OCI-LY1 (cell line): Measurements from ENCODE around the gene PTPN14.

Experiments used
- H2AFZ ChIP-seq: fragments of 200-600 bp; sonication (generic), shearing (Covaris generic); 2 replicates; pipeline ENCODE4 v1.6.0; 2014; ENCODE audit warnings: antibody characterized with exemption, mild to moderate bottlenecking, low read length
- H3F3A ChIP-seq: fragments of 200-600 bp; sonication (generic), shearing (Covaris generic); 2 replicates; pipeline ENCODE4 v1.6.0; 2014; ENCODE audit warnings: mild to moderate bottlenecking, antibody characterized with exemption, low read length, moderate library complexity; ENCODE audit not compliant: insufficient read depth
- H3K27ac ChIP-seq: fragments of 200-600 bp; sonication (generic); 2 replicates; pipeline ENCODE4 v1.5.1; 2014; ENCODE audit warnings: low read length, mixed run types, mild to moderate bottlenecking, low read depth; ENCODE audit not compliant: poor library complexity, severe bottlenecking
- H3K27me3 ChIP-seq: fragments of 200-600 bp; sonication (generic); 2 replicates; pipeline ENCODE4 v1.6.0; 2014; ENCODE audit warnings: antibody characterized with exemption, mild to moderate bottlenecking, low read length, moderate library complexity; ENCODE audit not compliant: insufficient read depth
- H3K36me3 ChIP-seq: fragments of 200-600 bp; sonication (generic); 2 replicates; pipeline ENCODE4 v1.6.1; 2014; ENCODE audit warnings: mild to moderate bottlenecking, antibody characterized with exemption, low read length, moderate library complexity, mixed read lengths; ENCODE audit not compliant: insufficient read depth
- H3K4me1 ChIP-seq: fragments of 200-600 bp; sonication (generic); 2 replicates; pipeline ENCODE4 v1.5.1; 2014; ENCODE audit warnings: mild to moderate bottlenecking, low read length, moderate library complexity; ENCODE audit not compliant: insufficient read depth, severe bottlenecking
- H3K4me2 ChIP-seq: fragments of 200-600 bp; sonication (generic), shearing (Covaris generic); 2 replicates; pipeline ENCODE4 v1.6.1; 2014; ENCODE audit warnings: low read length
- H3K4me3 ChIP-seq: fragments of 200-600 bp; sonication (generic); 2 replicates; pipeline ENCODE4 v1.5.1; 2014; ENCODE audit warnings: low read length, low read depth, mild to moderate bottlenecking, mixed read lengths; ENCODE audit not compliant: poor library complexity, severe bottlenecking
- H3K79me2 ChIP-seq: fragments of 200-600 bp; shearing (Covaris generic); 2 replicates; pipeline ENCODE4 v1.6.1; 2016; ENCODE audit warnings: mixed run types, low read length, mixed read lengths; ENCODE audit not compliant: insufficient read depth
- H3K9ac ChIP-seq: fragments of 200-600 bp; sonication (generic), shearing (Covaris generic); 2 replicates; pipeline ENCODE4 v1.6.1; 2014; ENCODE audit warnings: mild to moderate bottlenecking, low read length, mixed read lengths
- H3K9me2 ChIP-seq: fragments of 200-600 bp; sonication (generic), shearing (Covaris generic); 2 replicates; pipeline ENCODE4 v1.6.1; 2014; ENCODE audit warnings: low read depth, mild to moderate bottlenecking, low read length, mixed read lengths
- H3K9me3 ChIP-seq: fragments of 200-600 bp; shearing (Covaris generic); 2 replicates; pipeline ENCODE4 v1.6.1; 2014; ENCODE audit warnings: low read length, mixed read lengths
- H4K20me1 ChIP-seq: fragments of 200-600 bp; sonication (generic), shearing (Covaris generic); 2 replicates; pipeline ENCODE4 v1.6.0; 2016; ENCODE audit warnings: mild to moderate bottlenecking, low read length; ENCODE audit not compliant: insufficient read depth
- CTCF ChIP-seq: fragments of 200-600 bp; sonication (generic), shearing (Covaris generic); IDR thresholded peaks from 2 replicates; pipeline ENCODE4 v1.5.1; 2017; ENCODE audit warnings: mild to moderate bottlenecking, antibody characterized with exemption, low read length, moderate library complexity, mixed read lengths
- EZH2 ChIP-seq: fragments of 200-600 bp; sonication (generic), shearing (Covaris generic); IDR thresholded peaks from 2 replicates; pipeline ENCODE4 v1.8.0; 2017; ENCODE audit warnings: borderline replicate concordance, mixed run types, mild to moderate bottlenecking, antibody characterized with exemption, low read length, moderate library complexity, mixed read lengths

The PTPN14 gene

GRCh38 chr1:214514032-214514818, 37.2 kb downstream of the PTPN14 start:
- Histone ChIP-seq H4K20me1 (no peaks in the 10 kb centered on the region), H3K4me1 (no peaks in the 10 kb centered on the region), H3K9ac (no peak overlapping the region), H3K36me3 (no peaks in the 10 kb centered on the region), H3K9me3 (no peaks in the 10 kb centered on the region), H3K9me2 (no peaks in the 10 kb centered on the region), H3K27ac (no peak overlapping the region), H3K4me3 (no peak overlapping the region), H3K4me2 (no peak overlapping the region), H3K27me3 (no peaks in the 10 kb centered on the region), H3K79me2 (no peaks in the 10 kb centered on the region), H2AFZ (no peak overlapping the region), H3F3A (no peaks in the 10 kb centered on the region)
- no peak for TF ChIP-seq EZH2
- TF ChIP-seq CTCF = no peak

- Histone ChIP-seq H3K4me1 (no peaks in the 10 kb centered on the region), H3K79me2 (no peaks in the 10 kb centered on the region), H3K9me3 (no peaks in the 10 kb centered on the region)
These were observed 38.0 kb downstream of the PTPN14 start for GRCh38 chr1:214513394-214513793.

GRCh38 chr1:214511639-214511998, 39.8 kb downstream of the PTPN14 start:
- Histone ChIP-seq H3F3A (no peaks in the 10 kb centered on the region), H3K4me1 (no peaks in the 10 kb centered on the region), H3K36me3 (no peaks in the 10 kb centered on the region), H3K27me3 (no peaks in the 10 kb centered on the region), H3K9me2 (no peaks in the 10 kb centered on the region), H3K4me3 (no peak overlapping the region), H3K4me2 (no peak overlapping the region), H2AFZ (no peak overlapping the region), H3K9ac (no peak overlapping the region), H3K9me3 (no peaks in the 10 kb centered on the region), H4K20me1 (no peaks in the 10 kb centered on the region), H3K27ac (no peak overlapping the region), H3K79me2 (no peaks in the 10 kb centered on the region)
- no peak for TF ChIP-seq EZH2
- no peak for TF ChIP-seq CTCF

More at GRCh38 chr1:214513394-214513793, 38.0 kb downstream of the PTPN14 start:
- Histone ChIP-seq H3K9me2 (no peaks in the 10 kb centered on the region), H3F3A (no peaks in the 10 kb centered on the region), H3K9ac (no peak overlapping the region), H3K27me3 (no peaks in the 10 kb centered on the region), H3K4me2 (no peak overlapping the region), H4K20me1 (no peaks in the 10 kb centered on the region), H3K4me3 (no peak overlapping the region), H3K27ac (no peak overlapping the region), H2AFZ (no peak overlapping the region), H3K36me3 (no peaks in the 10 kb centered on the region)
- TF ChIP-seq CTCF (no peak), EZH2 (no peak)
